Chondrocyte (in vitro differentiated cells): ENCODE data around the gene TRPM2. TPM values are rescaled to one million over a fixed set of nuclear protein-coding genes. Genes with fewer than 3 reads are reported as not detected.

Experiments used
- DNase-seq: peaks from one replicate; pipeline ENCODE4 v3.0.0; 2021; ENCODE audit warnings: mixed read lengths, low spot score
- H3K27ac Mint-ChIP-seq: one replicate; pipeline ENCODE4 v1.8.0; 2021; ENCODE audit warnings: mild to moderate bottlenecking, moderate library complexity, mixed read lengths; ENCODE audit not compliant: unreplicated experiment
- H3K27me3 Mint-ChIP-seq: 2 replicates; pipeline ENCODE4 v1.8.0; 2021; ENCODE audit warnings: low read depth, mixed read lengths
- H3K36me3 Mint-ChIP-seq: 2 replicates; pipeline ENCODE4 v1.8.0; 2021; ENCODE audit warnings: low read depth, mixed read lengths
- H3K4me1 Mint-ChIP-seq: 2 replicates; pipeline ENCODE4 v1.8.0; 2021; ENCODE audit warnings: low read depth, mild to moderate bottlenecking, mixed read lengths
- H3K4me3 Mint-ChIP-seq: one replicate; pipeline ENCODE4 v1.8.0; 2021; ENCODE audit warnings: mild to moderate bottlenecking, moderate library complexity, mixed read lengths; ENCODE audit not compliant: unreplicated experiment
- H3K9me3 Mint-ChIP-seq: 2 replicates; pipeline ENCODE4 v1.8.0; 2021; ENCODE audit warnings: low read depth, mixed read lengths
- CTCF ChIP-seq: fragments of 200-600 bp; sonication (generic); IDR thresholded peaks from 2 replicates; pipeline ENCODE4 v1.5.0; 2021; ENCODE audit warnings: antibody characterized with exemption, mild to moderate bottlenecking, moderate library complexity
- total RNA-seq: library from RNA; stranded (reverse); gene quantifications from 3 replicates; pipeline ENCODE4 v1.2.1, GENCODE V29; 2021

The TRPM2 gene
- total RNA-seq, 1 donor from 2014 or later, result 0.32 TPM

GRCh38 chr21:44458971-44459711, 105.7 kb downstream of the TRPM2 start:
- no peak for TF ChIP-seq CTCF
- no peak overlapping the region for H3K4me3 Mint-ChIP-seq
- H3K4me1 Mint-ChIP-seq, result no peaks in the 10 kb centered on the region
- no peak overlapping the region for H3K27ac Mint-ChIP-seq
- no peaks in the 10 kb centered on the region for H3K27me3 Mint-ChIP-seq
- H3K9me3 Mint-ChIP-seq, result no peaks in the 10 kb centered on the region
- DNase-seq, result peak; percentile 86
- peaks cover 5% of the 10 kb centered on the region for H3K36me3 Mint-ChIP-seq

DNA sequence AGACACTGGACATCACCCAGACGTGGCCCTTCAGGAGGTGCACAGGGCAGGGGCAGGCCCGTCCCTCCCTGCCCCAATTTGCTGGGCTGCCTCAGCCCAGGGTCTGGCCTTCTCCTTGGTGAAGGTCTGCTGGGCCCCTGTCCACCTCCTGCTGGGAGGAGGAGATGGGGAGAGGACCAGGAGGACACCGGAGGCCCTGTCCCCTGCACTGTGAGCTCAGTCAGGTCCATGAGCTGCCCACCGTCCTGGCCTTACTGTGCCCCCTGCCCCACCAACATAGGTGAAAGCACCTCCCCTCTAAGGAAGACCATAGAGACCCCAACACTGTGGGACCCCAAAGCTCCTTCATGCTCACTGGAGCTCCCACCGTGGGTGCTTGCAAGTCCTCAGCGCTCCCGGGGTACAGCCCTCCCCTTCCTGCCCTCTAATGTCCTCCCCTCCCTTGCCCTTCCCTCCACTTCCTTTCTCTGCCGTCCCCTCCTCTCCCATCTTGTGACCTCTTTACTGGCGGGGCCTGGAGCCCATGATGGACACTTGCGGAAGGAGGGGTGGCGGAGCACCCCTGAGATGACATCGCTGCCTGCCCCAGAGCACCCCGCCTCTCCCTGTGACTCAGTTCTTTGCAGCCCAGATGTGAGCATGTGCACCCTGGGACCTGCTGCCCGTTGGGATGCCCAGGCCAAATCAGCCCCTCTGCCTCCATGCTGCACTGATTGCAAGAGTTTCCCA, 106.5 kb downstream of the TRPM2 start:
- no peak for TF ChIP-seq CTCF
- Mint-ChIP-seq H3K36me3 (peaks cover 5% of the 10 kb centered on the region), H3K9me3 (no peaks in the 10 kb centered on the region), H3K27me3 (no peaks in the 10 kb centered on the region), H3K27ac (no peak overlapping the region), H3K4me3 (no peak overlapping the region), H3K4me1 (no peaks in the 10 kb centered on the region)
- no peak for DNase-seq

- Mint-ChIP-seq H3K4me3 (no peak overlapping the region), H3K27me3 (no peaks in the 10 kb centered on the region), H3K4me1 (no peaks in the 10 kb centered on the region), H3K9me3 (no peaks in the 10 kb centered on the region), H3K36me3 (peaks cover 5% of the 10 kb centered on the region), H3K27ac (no peak overlapping the region)
- no peak for DNase-seq
- TF ChIP-seq CTCF, result no peak
Measured at GRCh38 chr21:44460441-44460755, 107.0 kb downstream of the TRPM2 start.

- peaks cover 5% of the 10 kb centered on the region for H3K36me3 Mint-ChIP-seq
- DNase-seq, result peak; percentile 83
- no peaks in the 10 kb centered on the region for H3K4me1 Mint-ChIP-seq
- no peaks in the 10 kb centered on the region for H3K9me3 Mint-ChIP-seq
- H3K27ac Mint-ChIP-seq, result no peak overlapping the region
- TF ChIP-seq CTCF, result no peak
- H3K4me3 Mint-ChIP-seq, result no peak overlapping the region
- no peaks in the 10 kb centered on the region for H3K27me3 Mint-ChIP-seq
Measured at GRCh38 chr21:44461005-44461404, 107.6 kb downstream of the TRPM2 start.

DNA sequence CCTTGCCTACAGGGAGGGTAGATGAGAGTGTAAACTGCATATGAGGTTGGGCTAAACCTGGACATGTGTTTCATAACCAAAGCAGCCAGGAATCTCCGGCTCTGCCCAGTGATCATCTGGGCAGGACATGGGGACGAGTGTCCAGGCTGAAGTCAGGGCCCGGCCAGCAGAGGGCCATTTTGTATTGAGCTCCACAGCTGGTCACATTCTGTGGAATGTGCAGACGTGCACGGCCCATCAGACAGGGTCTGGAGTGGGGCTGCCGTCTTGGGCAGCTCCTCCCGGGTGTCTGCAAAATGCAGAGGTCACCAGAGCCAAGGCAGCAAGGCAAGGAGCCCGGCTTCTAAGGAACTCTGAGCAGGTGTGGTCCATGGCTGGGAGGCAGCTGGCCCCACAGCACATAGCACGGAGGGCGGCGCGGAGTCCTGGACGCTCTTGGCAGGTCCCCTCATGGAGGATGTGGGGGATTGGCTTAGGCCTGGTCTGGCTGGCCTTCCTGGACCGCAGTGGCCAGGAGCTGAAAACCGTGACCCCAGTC, 108.1 kb downstream of the TRPM2 start:
- no peaks in the 10 kb centered on the region for H3K9me3 Mint-ChIP-seq
- no peaks in the 10 kb centered on the region for H3K4me1 Mint-ChIP-seq
- no peak overlapping the region for H3K4me3 Mint-ChIP-seq
- peak; percentile 56 for TF ChIP-seq CTCF
- H3K27me3 Mint-ChIP-seq, result no peaks in the 10 kb centered on the region
- no peak for DNase-seq
- no peak overlapping the region for H3K27ac Mint-ChIP-seq
- H3K36me3 Mint-ChIP-seq, result peaks cover 5% of the 10 kb centered on the region
